DND-41 (cell line): ENCODE results near the gene FOLR3.
"Not testable (repeated sequence)": the region's sequence is repeated elsewhere in the genome, so short reads cannot be mapped to it uniquely, and the experiment has no call there.

ENCODE experiments used
- EZH2 ChIP-seq: IDR thresholded peaks from 3 replicates; pipeline ENCODE4 v1.6.1; 2012; ENCODE audit warnings: borderline replicate concordance, low read depth, mild to moderate bottlenecking, moderate library complexity, low read length, inconsistent platforms; ENCODE audit not compliant: severe bottlenecking
- TF ChIP-seq, protein P1 (sequence below): IDR thresholded peaks from 2 replicates; pipeline ENCODE4 v1.5.1; 2012; ENCODE audit warnings: borderline replicate concordance, low read length, moderate library complexity, mild to moderate bottlenecking; ENCODE audit not compliant: poor library complexity, severe bottlenecking; ENCODE audit errors: extremely low read depth

DNA sequence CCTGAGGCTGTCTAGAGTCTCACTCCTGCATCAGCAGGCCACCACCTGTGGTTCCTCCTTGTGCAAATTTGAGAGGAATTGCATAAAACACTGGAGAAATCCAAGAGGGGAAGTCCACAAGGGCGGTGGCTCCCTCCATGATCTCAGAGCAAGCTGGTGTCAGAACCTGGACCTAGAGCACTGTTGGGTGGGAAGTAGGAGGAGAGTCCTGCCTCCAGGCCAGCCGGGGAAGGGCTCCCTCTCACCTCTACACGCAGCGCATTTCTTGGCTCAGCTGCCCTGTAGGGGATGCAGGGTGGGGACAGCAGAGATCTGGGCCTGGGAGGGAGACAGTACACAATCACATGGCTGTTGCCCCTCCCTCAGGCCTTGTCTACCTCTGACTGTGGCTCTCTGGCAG, 36.5 kb downstream of the FOLR3 start:
- TF ChIP-seq, protein P1, sequence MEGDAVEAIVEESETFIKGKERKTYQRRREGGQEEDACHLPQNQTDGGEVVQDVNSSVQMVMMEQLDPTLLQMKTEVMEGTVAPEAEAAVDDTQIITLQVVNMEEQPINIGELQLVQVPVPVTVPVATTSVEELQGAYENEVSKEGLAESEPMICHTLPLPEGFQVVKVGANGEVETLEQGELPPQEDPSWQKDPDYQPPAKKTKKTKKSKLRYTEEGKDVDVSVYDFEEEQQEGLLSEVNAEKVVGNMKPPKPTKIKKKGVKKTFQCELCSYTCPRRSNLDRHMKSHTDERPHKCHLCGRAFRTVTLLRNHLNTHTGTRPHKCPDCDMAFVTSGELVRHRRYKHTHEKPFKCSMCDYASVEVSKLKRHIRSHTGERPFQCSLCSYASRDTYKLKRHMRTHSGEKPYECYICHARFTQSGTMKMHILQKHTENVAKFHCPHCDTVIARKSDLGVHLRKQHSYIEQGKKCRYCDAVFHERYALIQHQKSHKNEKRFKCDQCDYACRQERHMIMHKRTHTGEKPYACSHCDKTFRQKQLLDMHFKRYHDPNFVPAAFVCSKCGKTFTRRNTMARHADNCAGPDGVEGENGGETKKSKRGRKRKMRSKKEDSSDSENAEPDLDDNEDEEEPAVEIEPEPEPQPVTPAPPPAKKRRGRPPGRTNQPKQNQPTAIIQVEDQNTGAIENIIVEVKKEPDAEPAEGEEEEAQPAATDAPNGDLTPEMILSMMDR = not testable (repeated sequence)
- TF ChIP-seq EZH2 = not testable (repeated sequence)
